HG03175 (cell line): ENCODE data around the gene HNF4A.

ENCODE experiments used
- ATAC-seq: cut with Tn5 transposase; IDR thresholded peaks from one replicate; pipeline ENCODE4 v1.9.1; 2021; ENCODE audit warnings: mild to moderate bottlenecking, moderate library complexity; ENCODE audit not compliant: unreplicated experiment

HNF4A gene

GRCh38 chr20:44420497-44420896 is 65.0 kb downstream of the HNF4A start:
- ATAC-seq: no peak

GRCh38 chr20:44422083-44422482 is 66.6 kb downstream of the HNF4A start:
- ATAC-seq: no peak

GRCh38 chr20:44423480-44423879 is 68.0 kb downstream of the HNF4A start:
- ATAC-seq: no peak

- ATAC-seq: no peak
Observed at GRCh38 chr20:44424039-44424495, 68.6 kb downstream of the HNF4A start.

- ATAC-seq: no peak
Observed at GRCh38 chr20:44425923-44426322, 70.4 kb downstream of the HNF4A start.

- ATAC-seq: no peak
Observed at GRCh38 chr20:44426879-44427790, 71.6 kb downstream of the HNF4A start.

GRCh38 chr20:44427804-44428173 is 72.3 kb downstream of the HNF4A start:
- ATAC-seq: no peak

GRCh38 chr20:44428174-44429016 is 72.9 kb downstream of the HNF4A start:
- no peak for ATAC-seq

GRCh38 chr20:44429017-44429339 is 73.5 kb downstream of the HNF4A start:
- ATAC-seq: no peak

- ATAC-seq: no peak
Observed at GRCh38 chr20:44429419-44430269, 74.1 kb downstream of the HNF4A start.

- no peak for ATAC-seq
Observed at GRCh38 chr20:44430270-44431065, 75.0 kb downstream of the HNF4A start.

- no peak for ATAC-seq
Observed at GRCh38 chr20:44431118-44431501, 75.6 kb downstream of the HNF4A start.

GRCh38 chr20:44431502-44432234 is 76.2 kb downstream of the HNF4A start:
- no peak for ATAC-seq

- no peak for ATAC-seq
Observed at GRCh38 chr20:44432618-44433577, 77.4 kb downstream of the HNF4A start.

GRCh38 chr20:44433751-44434538 is 78.4 kb downstream of the HNF4A start:
- ATAC-seq: no peak

- no peak for ATAC-seq
Observed at GRCh38 chr20:44435630-44436335, 80.3 kb downstream of the HNF4A start.

GRCh38 chr20:44436393-44436792 is 80.9 kb downstream of the HNF4A start:
- no peak for ATAC-seq
